H7 (cell line): Measurements from ENCODE around the gene MRPS15. TPM values are rescaled to one million over a fixed set of nuclear protein-coding genes. Genes with fewer than 3 reads are reported as not detected.
"Not testable (repeated sequence)": the region's sequence is repeated elsewhere in the genome, so short reads cannot be mapped to it uniquely, and the experiment has no call there.

Experiments used
- DNase-seq: peaks from one replicate; pipeline ENCODE4 v3.0.0; 2012
- H3K27me3 ChIP-seq: 2 replicates; pipeline ENCODE4 v1.6.0; 2011; ENCODE audit warnings: mild to moderate bottlenecking, low read length; ENCODE audit not compliant: control insufficient read depth, insufficient read depth
- H3K36me3 ChIP-seq: replicated peaks from 2 replicates; pipeline ENCODE4 v1.5.1; 2011; ENCODE audit warnings: low read length; ENCODE audit not compliant: control insufficient read depth, insufficient read depth
- H3K4me3 ChIP-seq: 2 replicates; pipeline ENCODE4 v1.5.1; 2011; ENCODE audit warnings: low read depth, mild to moderate bottlenecking, control low read depth, low read length, moderate library complexity; ENCODE audit not compliant: insufficient read depth
- total RNA-seq: library from RNA; depleted of rRNA; stranded (reverse); fragments of >200 nt; shearing (Covaris generic); gene quantifications from 2 replicates; pipeline ENCODE4 v1.2.3, GENCODE V29; 2014; rRNA removed

Gene MRPS15
- 145 and 190 TPM in 2 replicates for total RNA-seq

DNA sequence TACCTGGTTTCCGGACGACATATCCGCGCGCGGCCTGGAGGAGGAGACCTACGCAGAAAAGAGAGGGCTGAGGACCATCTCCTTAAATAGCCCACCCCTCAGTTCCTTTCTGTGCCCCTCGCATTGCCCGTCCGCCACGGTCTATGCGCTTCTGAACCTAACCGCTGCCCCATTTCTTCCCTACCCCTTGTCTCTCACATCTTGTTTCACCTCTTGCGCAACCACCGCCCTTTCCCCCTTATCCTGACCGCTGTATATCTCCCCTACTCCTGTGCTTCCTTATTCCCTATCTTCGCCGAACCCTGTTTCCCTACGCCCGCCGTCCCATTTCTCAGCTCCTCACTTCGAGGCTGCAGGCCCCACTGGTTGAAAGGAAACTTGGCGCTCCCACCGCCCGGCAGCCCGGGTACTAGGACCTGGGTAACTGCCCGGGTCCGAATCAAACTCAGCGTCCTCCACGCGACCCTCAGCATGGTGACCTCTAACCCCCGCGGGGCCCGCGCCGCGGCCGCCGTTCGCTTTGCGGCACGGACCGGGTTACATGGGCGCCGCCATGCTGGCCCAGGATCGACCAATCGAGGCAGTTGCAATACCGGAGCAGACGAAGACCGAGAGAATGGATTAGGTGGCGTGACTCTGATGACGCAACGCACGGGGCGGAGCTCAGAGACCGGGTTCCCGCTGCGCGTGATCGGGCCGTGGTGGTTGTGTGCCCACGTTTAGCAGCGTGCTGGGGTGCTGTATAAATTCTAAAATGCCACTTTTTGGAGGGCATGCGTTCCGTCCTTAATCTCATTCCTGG, at the start of gene MRPS15:
Gene MRPS15 (minus strand): TSS at position 582 of the 802 bp plus-strand sequence. CDS start 109 bp downstream, at position 473.
- peak within 1 kb of the TSS; percentile 93 for H3K4me3 ChIP-seq
- DNase-seq = peak; percentile 96
- peaks cover 17% of the 10 kb centered on the region for H3K36me3 ChIP-seq
- H3K27me3 ChIP-seq = peaks cover 38% of the 10 kb centered on the region

DNA sequence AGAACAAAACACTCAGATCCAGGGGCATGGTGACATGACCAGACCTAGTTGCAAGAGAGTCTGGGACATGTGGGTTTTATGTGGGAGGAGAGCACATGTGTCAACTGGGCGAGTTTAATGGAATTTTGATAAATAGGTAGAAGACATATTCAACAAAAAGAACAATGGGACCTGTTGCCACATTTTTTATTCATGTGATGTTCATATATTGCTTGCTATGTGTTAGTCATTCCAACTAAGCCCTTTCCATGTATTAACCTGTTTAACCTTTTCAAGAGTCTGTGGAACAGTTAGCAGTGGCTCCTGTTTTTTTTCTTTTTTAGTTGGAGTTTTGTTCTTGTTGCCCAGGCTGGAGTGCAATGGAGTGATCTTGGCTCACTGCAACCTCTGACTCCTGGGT, 48.7 kb upstream of the MRPS15 start:
- Histone ChIP-seq H3K36me3 (no peaks in the 10 kb centered on the region), H3K27me3 (no peaks in the 10 kb centered on the region; the same call in 1 of the 2 replicates), H3K4me3 (no peak overlapping the region)
- DNase-seq = no peak

DNA sequence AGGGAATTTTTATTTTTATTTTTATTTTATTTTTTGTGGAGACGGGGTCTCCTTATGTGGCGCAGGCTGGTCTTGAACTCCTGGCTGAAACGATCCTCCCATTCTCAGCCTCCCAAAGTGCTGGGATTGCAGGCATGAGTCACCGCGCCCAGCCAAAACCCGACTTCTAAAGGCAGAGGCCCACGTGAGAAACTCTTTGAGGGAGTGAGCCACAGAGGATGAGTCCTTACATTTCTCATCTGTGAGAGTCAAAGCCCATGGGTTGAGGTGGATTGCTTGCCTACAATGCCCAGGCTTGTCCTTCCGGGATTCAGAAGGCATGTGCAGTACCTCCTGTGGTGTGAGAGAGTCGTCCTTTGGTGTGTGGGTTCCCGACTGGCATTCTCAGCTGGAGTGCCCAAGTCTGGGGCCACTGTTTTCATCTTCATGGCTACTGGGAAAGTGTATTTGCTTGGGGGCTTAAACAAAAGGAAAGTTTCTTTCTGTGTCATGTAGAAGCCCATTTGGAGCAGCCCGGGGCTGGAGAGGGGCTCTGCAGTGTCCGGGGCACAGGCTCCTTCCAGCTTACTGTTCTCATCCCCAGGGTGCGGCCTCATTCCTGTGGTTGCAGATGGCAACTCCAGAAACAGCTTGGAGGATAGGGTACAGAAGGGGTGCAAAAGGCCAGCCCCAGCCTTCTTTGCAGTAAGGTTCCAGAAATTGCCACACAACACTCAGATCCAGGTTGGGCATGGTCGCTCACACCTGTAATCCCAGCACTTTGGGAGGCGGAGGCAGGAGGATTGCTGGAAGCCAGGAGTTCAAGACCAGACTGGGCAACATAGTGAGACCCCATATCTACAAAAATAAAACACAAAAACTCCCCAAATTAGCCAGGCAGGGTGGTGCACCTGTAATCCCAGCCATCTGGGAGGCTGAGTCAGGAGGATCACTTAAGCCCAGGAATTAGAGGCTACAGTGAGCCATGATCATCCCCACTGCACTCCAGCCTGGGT, 47.9 kb upstream of the MRPS15 start:
- Histone ChIP-seq H3K36me3 (no peaks in the 10 kb centered on the region), H3K27me3 (no peaks in the 10 kb centered on the region; the same call in 1 of the 2 replicates), H3K4me3 (no peak overlapping the region)
- no peak for DNase-seq

DNA sequence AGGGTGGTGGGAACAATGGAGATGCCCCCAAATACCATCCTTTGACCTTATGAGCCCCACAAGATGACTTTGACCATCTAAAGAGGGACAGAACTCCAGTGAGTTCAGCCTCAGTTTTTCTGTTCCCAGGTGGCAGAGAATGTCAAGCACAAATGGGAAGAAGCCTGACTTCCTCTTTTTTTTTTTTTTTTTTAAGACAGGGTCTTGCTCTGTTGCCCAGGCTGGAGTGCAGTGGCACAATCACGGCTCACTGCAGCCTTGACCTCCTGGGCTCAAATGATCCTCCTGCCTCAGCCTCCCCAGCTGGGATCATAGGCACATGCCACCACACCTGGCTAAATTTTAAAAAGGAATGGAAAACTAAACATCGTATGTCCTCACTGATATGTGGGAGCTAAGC, 47.0 kb upstream of the MRPS15 start:
- not testable (repeated sequence) for H3K36me3 ChIP-seq, H3K4me3 ChIP-seq, H3K27me3 ChIP-seq, DNase-seq

DNA sequence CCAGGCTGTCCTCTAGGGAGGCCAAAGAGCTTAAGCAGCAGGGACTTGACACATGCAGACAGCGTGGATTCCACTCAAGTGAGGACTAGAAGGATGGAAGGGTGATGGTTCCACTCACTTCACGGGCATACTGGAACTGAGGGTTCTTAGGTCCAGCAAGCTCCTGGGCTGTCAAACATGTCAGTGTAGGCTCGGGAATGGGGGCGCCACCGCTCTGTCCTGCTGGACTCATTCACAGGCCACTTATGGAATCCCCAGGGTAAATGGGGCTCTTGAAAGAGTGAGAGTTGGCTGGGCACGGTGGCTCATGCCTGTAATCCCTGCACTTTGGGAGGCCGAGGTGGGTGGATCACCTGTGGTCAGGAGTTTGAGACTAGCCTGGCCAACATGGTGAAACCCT, 46.2 kb upstream of the MRPS15 start:
- no peaks in the 10 kb centered on the region; the same call in 1 of the 2 replicates for H3K27me3 ChIP-seq

DNA sequence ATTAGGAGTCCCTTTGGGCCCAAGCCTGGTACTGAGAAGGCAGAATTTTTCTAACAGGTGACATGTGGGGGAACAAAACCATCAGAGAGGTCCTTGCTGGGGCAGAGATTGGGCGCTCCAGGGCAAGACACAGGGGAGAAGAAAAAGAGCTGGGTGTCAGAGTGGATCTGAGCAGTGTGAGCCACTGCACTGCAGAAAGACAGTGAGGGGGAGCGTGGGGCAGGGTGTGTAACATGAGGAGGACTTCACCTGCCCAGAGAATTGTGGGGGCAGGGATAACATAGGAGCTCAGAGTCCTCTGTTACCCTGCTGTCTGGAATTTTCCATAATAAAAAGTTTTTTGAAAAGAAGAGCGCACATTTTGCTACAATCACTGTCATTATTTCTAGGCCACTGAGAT, 44.1 kb upstream of the MRPS15 start:
- no peaks in the 10 kb centered on the region; the same call in 1 of the 2 replicates for H3K27me3 ChIP-seq
- H3K4me3 ChIP-seq = no peak overlapping the region
- no peaks in the 10 kb centered on the region for H3K36me3 ChIP-seq
- DNase-seq = no peak

More for the DNA sequence above, 46.2 kb upstream of the MRPS15 start:
- DNase-seq = no peak
- H3K36me3 ChIP-seq = no peaks in the 10 kb centered on the region
- no peak overlapping the region for H3K4me3 ChIP-seq

DNA sequence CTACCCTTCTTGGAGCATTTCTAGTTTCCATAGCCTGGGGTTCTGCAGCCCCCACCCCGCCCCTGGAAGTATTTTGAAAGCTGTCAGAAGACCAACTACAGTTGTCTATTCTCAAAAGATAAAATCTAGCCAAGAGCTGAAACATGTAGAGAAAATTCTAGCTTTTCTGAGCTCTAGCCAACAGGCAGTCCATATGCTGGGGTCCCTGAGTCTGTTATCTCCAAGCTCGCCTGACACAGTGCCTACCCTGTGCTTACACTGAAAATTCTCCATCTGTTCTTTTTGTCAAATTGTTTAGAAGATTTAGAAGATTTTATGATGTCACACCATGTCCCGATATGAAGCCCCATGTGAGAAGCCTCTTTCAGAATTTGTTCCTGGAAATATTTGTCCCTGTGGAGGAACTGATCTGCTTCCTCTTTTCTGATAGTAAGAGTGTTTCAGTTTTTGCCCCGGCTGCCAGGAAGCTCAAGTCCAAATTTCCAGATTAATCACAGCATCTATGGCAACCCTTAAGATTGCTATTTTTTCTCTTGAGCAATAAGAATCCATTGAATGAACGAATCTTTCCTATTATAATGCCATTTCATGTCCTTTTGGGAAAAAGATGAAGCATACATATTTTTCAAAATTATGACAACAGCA, 42.2 kb upstream of the MRPS15 start:
- H3K27me3 ChIP-seq = no peaks in the 10 kb centered on the region; the same call in 1 of the 2 replicates
- DNase-seq = no peak
- H3K36me3 ChIP-seq = no peaks in the 10 kb centered on the region
- no peak overlapping the region for H3K4me3 ChIP-seq

DNA sequence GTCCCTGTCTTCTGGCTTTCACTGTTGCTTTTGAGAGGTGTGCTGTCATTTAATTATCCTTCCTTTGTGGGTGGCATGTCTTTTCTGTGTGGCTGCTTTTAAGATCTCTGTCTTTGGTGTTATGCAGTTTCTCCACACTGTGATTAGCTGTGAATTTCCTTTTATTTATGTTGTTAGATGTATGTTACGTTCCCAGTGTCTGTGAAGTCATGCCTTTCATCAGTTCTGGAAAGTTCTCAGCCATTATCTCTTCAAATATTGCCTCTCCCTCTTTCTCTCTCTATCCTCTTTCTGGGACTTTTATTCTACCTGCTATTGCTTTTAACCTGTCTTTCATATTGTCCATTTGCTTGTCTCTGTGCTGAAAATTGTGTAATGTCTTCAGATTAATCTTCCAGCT, 39.5 kb upstream of the MRPS15 start:
- no peaks in the 10 kb centered on the region; the same call in 1 of the 2 replicates for H3K27me3 ChIP-seq
- no peak for DNase-seq

DNA sequence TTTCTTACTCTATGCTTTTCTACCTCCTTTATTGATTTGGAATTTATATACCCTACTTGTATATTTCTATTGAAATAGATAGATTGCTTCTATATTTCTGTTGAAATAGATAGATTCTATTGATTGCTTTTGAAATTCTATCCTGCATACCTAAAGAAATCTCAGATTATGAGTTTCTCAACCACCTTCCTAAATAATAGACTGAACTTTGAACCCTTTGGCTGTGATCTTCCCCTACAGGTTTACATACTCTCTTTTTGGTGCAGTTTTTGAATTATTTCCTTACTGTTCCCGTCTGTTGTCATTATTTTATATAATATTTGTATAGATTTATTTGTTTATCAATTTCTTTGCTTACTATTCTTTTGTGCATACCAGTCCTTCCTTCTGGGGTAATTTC, 39.0 kb upstream of the MRPS15 start:
- Histone ChIP-seq H3K27me3 (no peaks in the 10 kb centered on the region; the same call in 1 of the 2 replicates), H3K36me3 (no peaks in the 10 kb centered on the region), H3K4me3 (no peak overlapping the region)
- DNase-seq = no peak

More for the DNA sequence above, 39.5 kb upstream of the MRPS15 start:
- Histone ChIP-seq H3K4me3 (no peak overlapping the region), H3K36me3 (no peaks in the 10 kb centered on the region)

DNA sequence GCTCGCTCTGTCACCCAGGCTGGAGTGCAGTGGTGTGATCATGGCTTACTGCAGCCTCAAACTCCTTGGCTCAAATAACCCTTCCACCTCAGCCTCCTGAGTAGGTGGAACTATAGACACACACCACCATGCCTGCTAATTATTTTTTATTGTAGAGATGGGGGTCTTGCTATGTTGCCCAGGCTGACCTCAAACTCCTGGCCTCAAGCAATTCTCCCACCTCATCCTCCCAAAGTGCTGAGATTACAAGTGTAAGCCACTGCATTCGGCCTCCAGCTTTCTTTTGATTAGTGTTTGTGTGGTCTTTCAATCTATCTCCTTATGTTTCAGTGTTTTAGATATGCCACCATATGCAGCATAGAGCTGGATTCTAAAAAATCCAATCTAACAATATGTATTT, 38.4 kb upstream of the MRPS15 start:
- Histone ChIP-seq H3K27me3 (no peaks in the 10 kb centered on the region; the same call in 1 of the 2 replicates), H3K4me3 (no peak overlapping the region), H3K36me3 (no peaks in the 10 kb centered on the region)
- DNase-seq = no peak

DNA sequence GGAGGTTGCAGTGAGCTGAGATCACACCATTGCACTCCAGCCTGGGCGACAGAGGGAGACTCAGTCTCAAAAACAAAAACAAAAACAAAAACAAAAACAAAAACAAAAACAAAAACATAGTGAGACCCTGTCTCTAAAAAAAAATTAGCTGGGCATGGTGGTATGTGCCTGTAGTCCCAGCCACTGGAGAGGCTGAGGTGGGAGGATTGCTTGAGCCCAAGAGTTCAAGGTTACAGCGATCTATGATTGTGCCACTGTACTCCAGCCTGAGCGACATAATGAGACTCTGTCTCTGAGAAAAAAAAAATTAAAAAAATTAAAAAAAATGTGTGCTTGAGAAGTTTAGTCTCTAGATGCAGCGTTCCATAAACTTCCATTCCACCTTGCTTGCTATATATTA, 37.7 kb upstream of the MRPS15 start:
- not testable (repeated sequence) for DNase-seq, H3K27me3 ChIP-seq, H3K36me3 ChIP-seq, H3K4me3 ChIP-seq

DNA sequence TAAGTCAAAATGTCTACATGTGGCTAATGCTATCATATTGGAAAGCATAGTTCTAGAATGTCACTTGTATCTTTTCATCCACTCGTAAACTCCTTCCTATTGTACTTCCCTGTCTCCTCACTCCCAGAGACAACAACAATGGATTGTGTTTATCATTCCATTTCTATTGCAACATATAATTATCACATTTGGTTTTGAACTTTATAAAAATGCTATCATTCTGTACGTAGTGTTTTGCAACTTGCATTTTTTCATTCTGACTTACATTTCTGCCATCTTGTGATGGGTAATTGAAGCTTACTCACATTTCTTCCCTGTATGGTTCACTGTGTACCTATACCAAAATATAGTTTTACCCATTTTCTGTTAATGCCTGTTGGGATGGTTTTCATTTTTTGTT, 33.0 kb upstream of the MRPS15 start:
- Histone ChIP-seq H3K4me3 (no peak overlapping the region), H3K27me3 (no peaks in the 10 kb centered on the region; the same call in 1 of the 2 replicates), H3K36me3 (no peaks in the 10 kb centered on the region)
- DNase-seq = no peak

DNA sequence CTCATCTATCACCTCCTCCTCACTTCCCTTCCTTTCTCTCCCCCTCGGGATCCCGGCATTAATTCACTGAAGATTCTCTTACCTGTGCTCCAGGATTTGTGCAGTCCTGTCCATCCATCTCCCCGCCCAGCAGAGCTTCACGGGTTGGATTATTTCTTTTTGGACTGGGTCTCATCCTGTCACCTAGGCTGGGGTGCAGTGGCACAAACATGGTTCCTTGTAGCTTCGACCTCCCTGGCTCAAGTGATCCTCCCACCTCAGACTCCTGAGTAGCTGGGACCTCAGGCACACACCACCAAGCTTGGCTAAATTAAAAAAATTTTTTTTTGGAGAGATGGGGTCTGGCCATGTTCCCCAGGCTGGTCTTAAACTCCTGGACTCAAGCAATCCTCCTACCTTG, 30.8 kb upstream of the MRPS15 start:
- no peaks in the 10 kb centered on the region; the same call in 1 of the 2 replicates for H3K27me3 ChIP-seq
- no peaks in the 10 kb centered on the region for H3K36me3 ChIP-seq
- DNase-seq = no peak
- no peak overlapping the region for H3K4me3 ChIP-seq

DNA sequence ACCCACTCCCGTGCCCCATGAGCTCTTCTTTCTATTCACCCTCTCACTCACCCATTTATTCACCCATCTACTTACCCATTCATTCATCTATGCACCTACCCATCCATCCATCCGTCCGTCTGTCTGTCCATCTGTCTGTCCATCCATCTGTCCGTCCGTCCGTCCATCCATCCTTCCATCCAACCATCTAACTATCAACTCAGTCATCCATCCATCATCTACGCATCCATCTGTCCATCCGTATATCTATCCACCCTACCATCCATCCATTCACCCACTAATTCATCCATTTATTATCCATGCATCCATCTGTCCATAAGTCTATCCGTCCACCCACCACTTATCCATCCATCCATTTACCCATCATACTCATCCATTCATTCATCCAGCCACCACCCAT, 29.3 kb upstream of the MRPS15 start:
- DNase-seq = no peak
- Histone ChIP-seq H3K4me3 (no peak overlapping the region), H3K36me3 (no peaks in the 10 kb centered on the region), H3K27me3 (no peaks in the 10 kb centered on the region; the same call in 1 of the 2 replicates)
